RPMI7951 (cell line): ENCODE measurements around the gene OCEL1. TPM values are rescaled to one million over a fixed set of nuclear protein-coding genes. Genes with fewer than 3 reads are reported as not detected.
A peak's percentile ranks its signal among the peaks of the same experiment; 100 is the strongest.

ENCODE experiments used
- DNase-seq: peaks from one replicate; pipeline ENCODE4 v3.0.0-alpha.2; 2012; ENCODE audit warnings: low read depth
- total RNA-seq: library from RNA; depleted of rRNA; stranded (reverse); fragments of >200 nt; shearing (Covaris generic); gene quantifications from 2 replicates; pipeline ENCODE4 v1.2.3, GENCODE V29; 2014

The OCEL1 gene
- total RNA-seq, 1 experiment from 2014 or later: 8.1 TPM

GRCh38 chr19:17209126-17210036, 16.6 kb upstream of the OCEL1 start:
- peak; percentile 45 for DNase-seq

GRCh38 chr19:17210296-17210695, 15.7 kb upstream of the OCEL1 start:
- DNase-seq: no peak

- no peak for DNase-seq
These were observed 14.2 kb upstream of the OCEL1 start for GRCh38 chr19:17211547-17212446.

GRCh38 chr19:17213334-17213733, 12.7 kb upstream of the OCEL1 start:
- no peak for DNase-seq

GRCh38 chr19:17214508-17215126, 11.4 kb upstream of the OCEL1 start:
- DNase-seq: no peak

- DNase-seq: peak; percentile 91
These were observed 10.7 kb upstream of the OCEL1 start, which contains the start of gene USE1 for GRCh38 chr19:17215127-17215971. USE1 (plus strand) TSS chr19:17215357; CDS start chr19:17215406, 49 bp downstream.

- no peak for DNase-seq
These were observed 9.9 kb upstream of the OCEL1 start for GRCh38 chr19:17216058-17216670.

GRCh38 chr19:17219286-17219685, 6.7 kb upstream of the OCEL1 start:
- DNase-seq: no peak

GRCh38 chr19:17220207-17220758, 5.7 kb upstream of the OCEL1 start:
- DNase-seq: peak; percentile 84

- no peak for DNase-seq
These were observed 973 bp upstream of the OCEL1 start for GRCh38 chr19:17225053-17225452.

GRCh38 chr19:17227798-17228367, 1.9 kb downstream of the OCEL1 start:
- no peak for DNase-seq

GRCh38 chr19:17229890-17230289, 3.9 kb downstream of the OCEL1 start:
- no peak for DNase-seq

- no peak for DNase-seq
These were observed 6.2 kb downstream of the OCEL1 start for GRCh38 chr19:17232258-17232657.

- peak; percentile 49 for DNase-seq
These were observed 8.9 kb downstream of the OCEL1 start for GRCh38 chr19:17234911-17235299.

GRCh38 chr19:17235300-17235970, 9.4 kb downstream of the OCEL1 start:
- DNase-seq: peak; percentile 72

GRCh38 chr19:17235971-17236777, 10.1 kb downstream of the OCEL1 start:
- DNase-seq: peak; percentile 60

- DNase-seq: no peak
These were observed 11.0 kb downstream of the OCEL1 start for GRCh38 chr19:17236811-17237543.
